AG04449 (cell line): ENCODE data around the gene NME3.
"Not testable (repeated sequence)": the region's sequence is repeated elsewhere in the genome, so short reads cannot be mapped to it uniquely, and the experiment has no call there.

Experiments used
- CTCF ChIA-PET: fragments of 350-600 bp; formaldehyde crosslinking; extraction: SDS; loops from one replicate; lab custom pipeline; 2021; ENCODE audit warnings: antibody characterized with exemption; lab: Yijun Ruan, JAX
- POLR2A ChIA-PET: fragments of 400-600, 350-600 bp; formaldehyde crosslinking; extraction: SDS; loops from one replicate; lab custom pipeline; 2020; ENCODE audit warnings: antibody characterized with exemption, inconsistent platforms; lab: Yijun Ruan, JAX
- DNase-seq: peaks from one replicate; pipeline ENCODE4 v3.0.0-alpha.2; 2010; ENCODE audit warnings: low read depth, low spot score
- H3K4me3 ChIP-seq: 2 replicates; pipeline ENCODE4 v1.5.1; 2011; ENCODE audit warnings: low read depth, mild to moderate bottlenecking, control low read depth, low read length
- TF ChIP-seq, protein P1 (sequence below): IDR thresholded peaks from one replicate; pipeline ENCODE4 v1.5.1; 2011; ENCODE audit warnings: mild to moderate bottlenecking, moderate library complexity, low read length, control low read depth, inconsistent platforms; ENCODE audit not compliant: insufficient read depth; ENCODE audit errors: missing control alignments

The NME3 gene

DNA sequence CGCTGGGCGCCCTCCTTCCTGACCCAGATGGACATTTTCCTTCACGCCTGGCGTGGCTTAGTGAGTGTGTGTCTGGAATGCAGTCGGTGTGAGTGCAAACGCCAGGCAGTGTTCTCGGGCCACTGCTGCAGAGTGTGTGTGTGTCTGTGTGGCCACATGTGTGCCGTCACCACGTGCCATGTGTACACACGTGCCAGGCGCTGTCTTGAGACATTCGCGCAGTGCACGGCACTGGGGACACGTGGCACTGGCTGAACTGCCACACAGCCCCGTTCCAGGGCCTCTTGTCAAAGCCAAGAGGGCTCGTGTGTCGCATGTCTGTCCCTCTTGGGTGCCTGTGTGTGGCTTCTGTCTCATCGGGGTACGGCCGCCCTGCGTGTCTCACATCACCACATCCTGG is 36.5 kb downstream of the NME3 start:
- POLR2A ChIA-PET: no interaction called here
- TF ChIP-seq, protein P1, sequence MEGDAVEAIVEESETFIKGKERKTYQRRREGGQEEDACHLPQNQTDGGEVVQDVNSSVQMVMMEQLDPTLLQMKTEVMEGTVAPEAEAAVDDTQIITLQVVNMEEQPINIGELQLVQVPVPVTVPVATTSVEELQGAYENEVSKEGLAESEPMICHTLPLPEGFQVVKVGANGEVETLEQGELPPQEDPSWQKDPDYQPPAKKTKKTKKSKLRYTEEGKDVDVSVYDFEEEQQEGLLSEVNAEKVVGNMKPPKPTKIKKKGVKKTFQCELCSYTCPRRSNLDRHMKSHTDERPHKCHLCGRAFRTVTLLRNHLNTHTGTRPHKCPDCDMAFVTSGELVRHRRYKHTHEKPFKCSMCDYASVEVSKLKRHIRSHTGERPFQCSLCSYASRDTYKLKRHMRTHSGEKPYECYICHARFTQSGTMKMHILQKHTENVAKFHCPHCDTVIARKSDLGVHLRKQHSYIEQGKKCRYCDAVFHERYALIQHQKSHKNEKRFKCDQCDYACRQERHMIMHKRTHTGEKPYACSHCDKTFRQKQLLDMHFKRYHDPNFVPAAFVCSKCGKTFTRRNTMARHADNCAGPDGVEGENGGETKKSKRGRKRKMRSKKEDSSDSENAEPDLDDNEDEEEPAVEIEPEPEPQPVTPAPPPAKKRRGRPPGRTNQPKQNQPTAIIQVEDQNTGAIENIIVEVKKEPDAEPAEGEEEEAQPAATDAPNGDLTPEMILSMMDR: no peak
- no peak overlapping the region for H3K4me3 ChIP-seq
- CTCF ChIA-PET: no interaction called here
- DNase-seq: no peak

DNA sequence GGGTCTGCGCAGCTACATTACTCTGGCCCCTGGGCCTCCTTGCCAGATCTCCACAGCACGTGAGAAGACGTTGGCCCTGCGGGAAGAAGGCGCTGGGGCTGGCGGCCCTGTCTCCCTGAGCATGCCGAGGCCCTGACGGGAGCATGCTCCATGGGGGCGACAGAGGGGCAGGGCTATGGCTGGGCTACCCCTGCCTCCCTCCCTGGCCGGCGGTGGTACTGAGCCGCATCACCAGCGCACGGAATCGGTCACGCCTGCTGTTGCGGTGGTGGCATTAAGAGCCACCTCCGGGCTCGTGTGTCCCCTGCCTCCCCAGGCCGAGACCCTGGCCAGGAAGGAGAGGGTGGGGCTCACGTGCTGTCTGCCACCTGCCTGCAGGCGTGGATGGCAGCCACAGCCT is 37.2 kb downstream of the NME3 start:
- H3K4me3 ChIP-seq: no peak overlapping the region
- TF ChIP-seq, protein P1: no peak
- CTCF ChIA-PET: no interaction called here
- no peak for DNase-seq
- POLR2A ChIA-PET: no interaction called here

DNA sequence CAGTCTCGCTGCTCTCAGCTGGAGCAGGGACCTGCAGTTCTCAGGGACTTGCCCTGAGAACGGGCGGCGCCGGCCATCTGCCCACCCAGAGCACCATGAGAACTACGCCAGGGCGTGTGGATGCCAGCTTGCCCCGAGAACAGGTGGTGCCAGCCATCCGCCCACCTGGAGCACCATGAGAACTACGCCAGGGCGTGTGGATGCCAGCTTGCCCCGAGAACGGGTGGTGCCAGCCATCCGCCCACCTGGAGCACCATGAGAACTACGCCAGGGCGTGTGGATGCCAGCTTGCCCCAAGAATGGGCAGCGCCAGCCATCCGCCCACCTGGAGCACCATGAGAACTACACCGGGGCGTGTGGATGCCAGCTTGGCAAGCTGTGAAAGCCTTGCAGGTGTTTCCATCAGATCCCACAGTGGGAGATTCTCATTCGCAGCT is 38.8 kb downstream of the NME3 start:
- ChIA-PET POLR2A (interaction anchor here (1.4 kb wide), 1 partner anchor 40 kb away, joined by 4 read pairs; the partner anchor contains the start of genes EME2 and MRPS34), CTCF (interaction anchor here (1.2 to 1.3 kb wide), 2 partner anchors 9 to 27 kb away, joined by 3 to 4 read pairs; no protein-coding TSS in a partner anchor)
- not testable (repeated sequence) for H3K4me3 ChIP-seq, DNase-seq

DNA sequence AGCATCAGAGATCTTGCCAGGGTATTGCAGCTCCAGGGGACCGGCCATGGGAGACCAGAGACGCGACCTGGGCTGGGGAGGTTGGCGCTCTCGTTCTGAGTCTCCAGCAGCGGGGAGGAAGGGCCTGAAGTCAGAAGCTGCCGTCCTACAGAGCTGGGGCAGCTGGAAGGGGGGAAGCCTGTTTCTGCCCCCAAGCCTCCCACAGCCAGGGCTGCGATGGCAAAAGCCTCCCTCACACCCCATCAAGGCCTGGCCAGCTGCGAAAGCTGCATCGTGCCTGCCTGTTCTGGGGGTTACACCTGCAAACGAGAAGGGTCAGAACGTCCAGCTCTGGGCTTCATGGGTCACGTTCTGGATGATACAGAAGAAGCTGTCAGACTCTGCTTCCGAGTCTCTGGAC is 39.3 kb downstream of the NME3 start:
- ChIA-PET POLR2A (interaction anchor here (1.4 kb wide), 1 partner anchor 41 kb away, joined by 4 read pairs; the partner anchor contains the start of genes EME2 and MRPS34), CTCF (interaction anchor here (1.2 to 1.3 kb wide), 2 partner anchors 10 to 27 kb away, joined by 3 to 4 read pairs; no protein-coding TSS in a partner anchor)
- no peak for DNase-seq
- H3K4me3 ChIP-seq: no peak overlapping the region
- TF ChIP-seq, protein P1: no peak

DNA sequence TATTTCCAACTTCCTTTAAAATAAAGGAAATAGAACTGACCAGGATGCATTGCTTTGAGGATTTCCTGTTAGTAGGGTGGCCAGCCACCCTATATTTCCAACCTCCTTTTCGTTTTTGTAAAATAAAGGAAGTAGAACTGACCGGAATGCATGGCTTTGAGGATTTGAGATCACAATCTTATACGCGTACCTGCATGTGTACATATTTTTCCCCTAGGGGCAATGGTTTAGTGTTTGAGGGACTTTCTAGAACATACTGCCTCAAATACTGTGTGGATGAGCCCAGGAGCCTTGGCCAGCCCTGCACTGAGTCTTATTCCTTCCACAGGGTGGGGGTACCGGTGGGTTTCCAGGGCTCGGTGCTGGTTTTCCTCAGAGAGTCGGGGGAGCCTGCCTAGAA is 39.7 kb downstream of the NME3 start:
- no peak overlapping the region for H3K4me3 ChIP-seq
- TF ChIP-seq, protein P1: no peak
- CTCF ChIA-PET: no interaction called here
- POLR2A ChIA-PET: no interaction called here
- no peak for DNase-seq

DNA sequence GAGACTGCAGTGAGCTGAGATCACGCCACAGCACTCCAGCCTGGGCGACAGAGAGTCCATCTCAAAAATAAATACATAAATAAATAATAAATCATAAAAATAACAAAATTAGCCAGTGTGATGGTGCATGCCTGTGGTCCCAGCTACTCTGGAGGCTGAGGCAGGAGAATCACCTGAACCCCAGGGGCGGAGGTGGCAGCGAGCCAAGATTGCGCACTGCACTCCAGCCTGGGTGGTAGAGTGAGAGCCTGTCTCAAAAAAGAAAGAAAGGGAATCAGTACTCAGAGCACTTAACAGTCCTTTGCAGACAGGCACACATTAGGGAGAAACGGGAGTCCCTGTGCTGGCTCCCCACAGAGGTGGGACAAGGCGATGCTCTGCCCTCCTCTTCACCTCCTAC is 40.3 kb downstream of the NME3 start:
- H3K4me3 ChIP-seq: no peak overlapping the region
- POLR2A ChIA-PET: no interaction called here
- CTCF ChIA-PET: no interaction called here
- DNase-seq: no peak
- TF ChIP-seq, protein P1: no peak

DNA sequence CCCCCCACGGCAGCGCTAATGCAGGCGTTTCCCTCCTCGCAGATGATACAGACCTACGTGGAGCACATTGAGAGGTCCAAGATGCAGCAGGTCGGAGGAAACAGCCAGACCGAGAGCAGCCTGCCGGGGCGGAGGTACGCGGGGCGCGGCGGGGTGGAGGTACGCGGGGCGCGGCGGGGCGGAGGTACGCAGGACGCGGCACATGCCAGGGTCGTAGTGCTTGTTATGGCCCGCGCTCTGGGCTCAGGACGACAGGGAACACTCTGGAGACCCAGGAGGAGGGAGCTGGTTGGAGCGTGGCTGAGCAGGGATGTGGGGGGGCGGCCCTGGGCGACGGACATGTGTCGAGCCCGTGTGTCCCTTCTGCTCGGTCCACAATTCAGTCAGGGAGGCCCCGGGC is 41.9 kb downstream of the NME3 start:
- ChIA-PET CTCF (interaction anchor here (0.8 kb wide), 1 partner anchor 16 kb away, joined by 3 read pairs; no protein-coding TSS in a partner anchor), POLR2A (no interaction called here)
- DNase-seq: no peak
- TF ChIP-seq, protein P1: no peak
- no peak overlapping the region for H3K4me3 ChIP-seq
